Bone marrow (tissue), 2 donors: Measurements from ENCODE around the gene OR10C1.

ENCODE experiments used
- DNase-seq, 2 donors: peaks; one replicate each; lab custom pipeline; 2025; lab: John Stamatoyannopoulos, UW

Gene OR10C1

GRCh38 chr6:29478740-29479139, 39.6 kb downstream of the OR10C1 start:
- DNase-seq: no peak

GRCh38 chr6:29479560-29479959, 40.5 kb downstream of the OR10C1 start:
- DNase-seq: no peak

DNA sequence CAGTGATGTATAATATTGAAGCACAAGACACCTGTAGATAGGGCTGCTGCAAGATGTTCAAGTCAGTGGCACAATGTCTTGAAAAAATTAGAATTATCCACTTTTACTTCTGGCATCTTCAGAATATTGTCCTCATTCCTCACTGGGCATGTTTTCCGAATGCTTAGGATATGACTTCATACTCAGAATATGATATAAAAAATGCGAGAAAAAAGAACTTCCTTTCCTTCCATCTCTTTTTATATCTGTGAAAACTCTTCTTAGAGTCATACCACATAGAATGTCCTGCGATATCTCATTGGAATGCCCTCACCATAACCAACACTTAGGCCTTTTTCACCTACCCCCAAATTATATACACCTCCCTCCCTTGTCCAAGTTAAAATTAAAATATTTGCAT, 44.1 kb downstream of the OR10C1 start:
- no peak for DNase-seq

GRCh38 chr6:29483735-29484134, 44.6 kb downstream of the OR10C1 start:
- no peak for DNase-seq

DNA sequence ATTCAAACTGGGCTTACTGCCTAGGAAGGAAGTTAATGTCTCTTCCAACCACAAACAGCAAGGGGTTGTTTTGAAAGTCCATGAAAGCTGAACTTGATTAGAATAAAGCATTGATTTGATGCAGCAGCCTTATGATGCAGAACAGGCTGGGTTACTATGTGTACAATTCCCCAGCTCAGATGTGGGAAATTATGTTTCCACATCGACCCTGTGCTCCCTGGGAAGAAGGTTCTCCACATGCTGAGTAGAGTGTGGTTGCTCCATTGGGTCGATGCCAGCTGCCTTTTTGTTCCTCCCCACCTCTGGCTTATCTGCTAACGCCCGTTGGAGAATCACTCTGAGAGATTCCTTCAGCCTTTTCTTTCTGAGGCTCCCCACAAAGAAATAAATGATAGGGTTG, 47.5 kb downstream of the OR10C1 start:
- no peak for DNase-seq

GRCh38 chr6:29487131-29487530, 48.0 kb downstream of the OR10C1 start:
- DNase-seq: no peak

GRCh38 chr6:29487660-29488059, 48.6 kb downstream of the OR10C1 start, which contains the start of gene MAS1L:
Gene MAS1L, minus strand, starts transcription at chr6:29487956. Its CDS starts 54 bp downstream, at chr6:29487902.
- no peak for DNase-seq

GRCh38 chr6:29488874-29489273, 49.8 kb downstream of the OR10C1 start:
- DNase-seq: no peak

DNA sequence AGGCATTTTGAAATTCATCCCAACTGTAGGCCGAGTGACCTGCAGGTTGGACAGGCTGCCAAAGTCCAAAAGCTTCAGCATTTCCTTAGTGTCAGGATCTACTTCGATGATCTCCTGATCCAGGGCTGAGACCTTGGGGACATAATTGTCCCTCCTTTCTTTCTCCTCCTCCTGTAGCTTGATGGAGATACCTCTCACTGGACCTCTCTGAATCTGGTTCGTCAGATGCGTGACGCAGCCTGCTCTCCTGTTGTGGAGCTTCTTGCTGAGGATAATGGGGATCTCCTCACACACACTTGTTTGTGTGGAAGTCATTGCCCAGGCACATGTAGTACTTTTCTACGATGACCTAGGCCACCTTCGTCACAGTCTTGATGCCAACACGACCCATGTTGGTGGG, 50.2 kb downstream of the OR10C1 start:
- DNase-seq: no peak

DNA sequence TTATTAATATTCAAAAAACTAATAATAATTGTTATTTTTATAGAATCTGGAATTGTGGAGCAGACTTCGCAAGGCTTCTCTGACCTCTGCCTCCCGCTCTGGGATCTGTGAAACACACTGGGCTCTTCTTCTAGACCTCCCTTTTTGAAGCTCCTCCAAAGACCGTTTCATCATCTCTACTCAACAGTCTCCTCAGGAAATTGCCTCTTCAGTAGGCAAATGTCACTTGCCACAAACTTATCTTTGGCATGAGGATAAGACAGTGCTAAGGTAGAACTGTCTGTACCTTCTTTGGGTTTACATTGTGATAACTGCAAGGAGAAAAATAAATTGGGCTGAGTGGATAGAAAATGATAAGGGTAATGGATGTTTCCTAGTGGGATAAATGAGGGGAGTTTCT, 50.9 kb downstream of the OR10C1 start:
- DNase-seq: no peak

DNA sequence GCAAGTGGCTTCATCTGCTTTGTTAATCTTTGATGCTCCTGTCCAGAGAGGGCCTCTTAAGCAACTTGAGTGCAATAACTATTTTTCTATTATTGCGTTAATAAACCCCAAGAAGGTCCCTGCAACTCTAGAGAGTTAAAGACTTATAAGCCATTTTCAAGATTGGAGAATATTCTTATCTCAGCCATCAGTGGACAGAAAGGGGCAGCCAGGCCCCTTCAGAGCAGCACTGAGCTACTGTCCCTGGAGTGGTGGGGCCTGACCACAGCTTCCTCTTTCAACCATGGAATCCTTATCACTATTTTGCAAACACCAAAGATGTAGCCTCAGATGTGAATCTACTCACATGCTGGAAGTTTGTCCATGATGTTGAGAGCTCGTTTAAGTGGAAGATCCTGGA, 51.4 kb downstream of the OR10C1 start:
- DNase-seq: no peak
